HK-2 (cell line): ENCODE results near the gene PIK3CD.
A peak's percentile ranks its signal among the peaks of the same experiment; 100 is the strongest.

ENCODE experiments used
- DNase-seq: peaks from one replicate; pipeline ENCODE4 v3.0.0-alpha.2; 2018; ENCODE audit not compliant: unreplicated experiment

PIK3CD gene

GRCh38 chr1:9718006-9718680, 66.6 kb downstream of the PIK3CD start:
- no peak for DNase-seq

- no peak for DNase-seq
Measured at GRCh38 chr1:9719978-9720722, 68.6 kb downstream of the PIK3CD start.

GRCh38 chr1:9720785-9721605, 69.5 kb downstream of the PIK3CD start:
- no peak for DNase-seq

- DNase-seq = peak; percentile 54
Measured at GRCh38 chr1:9721606-9722377, 70.3 kb downstream of the PIK3CD start.

- no peak for DNase-seq
Measured at GRCh38 chr1:9722378-9722749, 70.8 kb downstream of the PIK3CD start.

GRCh38 chr1:9723068-9723805, 71.7 kb downstream of the PIK3CD start:
- no peak for DNase-seq

- no peak for DNase-seq
Measured at GRCh38 chr1:9723926-9724325, 72.4 kb downstream of the PIK3CD start.

- peak; percentile 73 for DNase-seq
Measured at GRCh38 chr1:9724706-9725476, 73.4 kb downstream of the PIK3CD start.

- no peak for DNase-seq
Measured at GRCh38 chr1:9726406-9726805, 74.9 kb downstream of the PIK3CD start.

GRCh38 chr1:9726905-9727595, 75.5 kb downstream of the PIK3CD start:
- DNase-seq = no peak

- DNase-seq = no peak
Measured at GRCh38 chr1:9728451-9729295, 77.1 kb downstream of the PIK3CD start.

GRCh38 chr1:9729523-9729922, 78.0 kb downstream of the PIK3CD start:
- DNase-seq = no peak

GRCh38 chr1:9730096-9730901, 78.8 kb downstream of the PIK3CD start:
- no peak for DNase-seq

- no peak for DNase-seq
Measured at GRCh38 chr1:9731051-9731537, 79.6 kb downstream of the PIK3CD start.

GRCh38 chr1:9731561-9731960, 80.0 kb downstream of the PIK3CD start:
- no peak for DNase-seq

GRCh38 chr1:9732123-9732971, 80.8 kb downstream of the PIK3CD start:
- DNase-seq = no peak
